GM19467 (cell line): ENCODE data around the gene TM9SF1.

Experiments used
- ATAC-seq: cut with Tn5 transposase; IDR thresholded peaks from one replicate; pipeline ENCODE4 v1.9.1; 2021; ENCODE audit warnings: mild to moderate bottlenecking, moderate library complexity; ENCODE audit not compliant: unreplicated experiment

TM9SF1 gene

GRCh38 chr14:24197056-24197450, 1.8 kb upstream of the TM9SF1 start:
- ATAC-seq: no peak

GRCh38 chr14:24196071-24197055, 1.1 kb upstream of the TM9SF1 start:
- ATAC-seq: peak; percentile 6

- no peak for ATAC-seq
Measured at GRCh38 chr14:24194873-24195185, 412 bp downstream of the TM9SF1 start.

- ATAC-seq: no peak
Measured at GRCh38 chr14:24194186-24194872, 912 bp downstream of the TM9SF1 start.

GRCh38 chr14:24192933-24193332, 2.3 kb downstream of the TM9SF1 start:
- no peak for ATAC-seq

- no peak for ATAC-seq
Measured at GRCh38 chr14:24190416-24190815, 4.8 kb downstream of the TM9SF1 start.

- no peak for ATAC-seq
Measured at GRCh38 chr14:24189460-24189859, 5.8 kb downstream of the TM9SF1 start.

GRCh38 chr14:24189059-24189375, 6.2 kb downstream of the TM9SF1 start:
- no peak for ATAC-seq

- ATAC-seq: peak; percentile 77
Measured at GRCh38 chr14:24188251-24189058, 6.8 kb downstream of the TM9SF1 start, which contains the start of gene IPO4. IPO4 (minus strand) TSS chr14:24188816; CDS start chr14:24188787, 29 bp downstream.

GRCh38 chr14:24187539-24187915, 7.7 kb downstream of the TM9SF1 start:
- ATAC-seq: no peak

GRCh38 chr14:24186831-24187538, 8.3 kb downstream of the TM9SF1 start:
- no peak for ATAC-seq

GRCh38 chr14:24185741-24186140, 9.5 kb downstream of the TM9SF1 start:
- no peak for ATAC-seq

- no peak for ATAC-seq
Measured at GRCh38 chr14:24185026-24185425, 10.2 kb downstream of the TM9SF1 start.

GRCh38 chr14:24184104-24184970, 10.9 kb downstream of the TM9SF1 start:
- no peak for ATAC-seq

GRCh38 chr14:24183014-24183481, 12.2 kb downstream of the TM9SF1 start:
- ATAC-seq: no peak

- no peak for ATAC-seq
Measured at GRCh38 chr14:24182110-24182882, 12.9 kb downstream of the TM9SF1 start.

GRCh38 chr14:24181371-24182077, 13.7 kb downstream of the TM9SF1 start:
- no peak for ATAC-seq
